ENCODE results near the gene CMTM5. TPM values are rescaled to one million over a fixed set of nuclear protein-coding genes. Genes with fewer than 3 reads are reported as not detected.

The CMTM5 gene
- total RNA-seq, 3 donors from 2014 or later (not counting 1 experiment from before 2014, with no cell fraction given) = 2.9 to 4.5 TPM; not detected in 1

DNA sequence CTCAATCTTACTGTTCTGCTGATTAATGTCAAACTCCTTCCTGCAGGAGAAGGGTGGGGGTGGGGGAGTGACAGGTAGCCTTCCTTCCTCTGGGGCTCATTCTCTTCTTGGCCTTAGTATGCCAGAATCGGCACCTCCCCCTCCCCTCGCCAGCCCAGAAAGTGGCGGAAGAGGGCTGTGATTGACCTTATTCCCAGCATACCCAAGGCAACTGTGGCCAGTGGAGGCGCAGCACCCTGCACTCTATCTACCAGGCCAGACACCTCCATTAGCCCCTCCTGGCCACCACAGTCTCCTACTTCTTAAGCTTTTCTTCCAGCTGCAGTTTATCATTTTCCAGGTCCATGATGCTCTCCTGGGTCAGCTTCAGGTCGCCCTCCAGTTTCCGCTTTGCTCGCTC lies 15.8 kb downstream of the CMTM5 start:
- WGBS (ENCODE audit: insufficient coverage) = 84% methylated on average over 7 of the region's 7 CpGs
- ATAC-seq = no peak
- no peak overlapping the region for H3K27ac Mint-ChIP-seq

DNA sequence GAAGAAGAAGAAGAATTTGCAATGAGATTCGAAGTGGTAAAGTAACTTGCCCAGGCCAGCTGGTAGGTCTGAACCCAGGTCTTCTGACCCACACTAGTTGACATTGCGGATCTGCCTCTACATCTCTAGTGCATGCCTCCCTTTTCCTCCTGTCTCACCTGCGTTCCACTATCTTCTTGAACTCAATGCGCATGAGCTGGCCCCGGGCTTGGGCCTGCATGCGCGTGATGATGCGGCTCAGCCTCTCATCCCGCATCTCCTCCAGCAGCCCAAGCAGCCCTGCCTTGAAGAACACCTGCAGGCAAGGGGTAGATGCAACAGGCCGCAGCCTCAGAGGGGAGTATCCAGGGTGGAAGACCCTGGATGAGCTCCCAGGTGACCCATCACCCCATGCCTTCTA lies 19.3 kb downstream of the CMTM5 start:
- TF ChIP-seq, protein P1, sequence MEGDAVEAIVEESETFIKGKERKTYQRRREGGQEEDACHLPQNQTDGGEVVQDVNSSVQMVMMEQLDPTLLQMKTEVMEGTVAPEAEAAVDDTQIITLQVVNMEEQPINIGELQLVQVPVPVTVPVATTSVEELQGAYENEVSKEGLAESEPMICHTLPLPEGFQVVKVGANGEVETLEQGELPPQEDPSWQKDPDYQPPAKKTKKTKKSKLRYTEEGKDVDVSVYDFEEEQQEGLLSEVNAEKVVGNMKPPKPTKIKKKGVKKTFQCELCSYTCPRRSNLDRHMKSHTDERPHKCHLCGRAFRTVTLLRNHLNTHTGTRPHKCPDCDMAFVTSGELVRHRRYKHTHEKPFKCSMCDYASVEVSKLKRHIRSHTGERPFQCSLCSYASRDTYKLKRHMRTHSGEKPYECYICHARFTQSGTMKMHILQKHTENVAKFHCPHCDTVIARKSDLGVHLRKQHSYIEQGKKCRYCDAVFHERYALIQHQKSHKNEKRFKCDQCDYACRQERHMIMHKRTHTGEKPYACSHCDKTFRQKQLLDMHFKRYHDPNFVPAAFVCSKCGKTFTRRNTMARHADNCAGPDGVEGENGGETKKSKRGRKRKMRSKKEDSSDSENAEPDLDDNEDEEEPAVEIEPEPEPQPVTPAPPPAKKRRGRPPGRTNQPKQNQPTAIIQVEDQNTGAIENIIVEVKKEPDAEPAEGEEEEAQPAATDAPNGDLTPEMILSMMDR (IDR thresholded peaks at IDR 0.05) = no peak
- intact Hi-C loops (cut with micrococcal nuclease) = no loop called here
- Mint-ChIP-seq H3K27me3 (ENCODE audit: low read depth in 2 of 2) (peaks cover 0 to 5% of the 10 kb centered on the region in 2 donors), H3K27ac (no peak overlapping the region), H3K4me1 (no peaks in the 10 kb centered on the region), H3K36me3 (no peaks in the 10 kb centered on the region), H3K9me3 (no peaks in the 10 kb centered on the region), H3K4me3 (no peak overlapping the region)
- no peak overlapping the region for H3K27ac ChIP-seq (ENCODE audit: low read length)
- no peaks in the 10 kb centered on the region for H3K36me3 ChIP-seq (ENCODE audit: control insufficient read depth, insufficient read depth, low read length)
- DNase-seq (no peak), ATAC-seq (no peak)
- WGBS (ENCODE audit: insufficient coverage) = 92% methylated on average over 10 of the region's 10 CpGs
- no peaks in the 10 kb centered on the region for H3K4me1 ChIP-seq (ENCODE audit: control insufficient read depth, insufficient read depth, low read length)
- no peaks in the 10 kb centered on the region for H3K9me3 ChIP-seq (ENCODE audit: control insufficient read depth, insufficient read depth, low read length)
- no peak overlapping the region for H3K4me3 ChIP-seq (ENCODE audit: low read length)
- no peaks in the 10 kb centered on the region for H3K27me3 ChIP-seq (ENCODE audit: control insufficient read depth, insufficient read depth, low read length)

More for the DNA sequence above, 15.8 kb downstream of the CMTM5 start:
- Histone ChIP-seq H3K27ac (ENCODE audit: low read length) (no peak overlapping the region), H3K36me3 (ENCODE audit: control insufficient read depth, insufficient read depth, low read length) (no peaks in the 10 kb centered on the region), H3K9me3 (ENCODE audit: control insufficient read depth, insufficient read depth, low read length) (no peaks in the 10 kb centered on the region), H3K4me3 (ENCODE audit: low read length) (no peak overlapping the region), H3K27me3 (ENCODE audit: control insufficient read depth, insufficient read depth, low read length) (no peaks in the 10 kb centered on the region), H3K4me1 (ENCODE audit: control insufficient read depth, insufficient read depth, low read length) (no peaks in the 10 kb centered on the region)
- no peak for DNase-seq
- Mint-ChIP-seq H3K4me1 (no peaks in the 10 kb centered on the region), H3K36me3 (no peaks in the 10 kb centered on the region), H3K9me3 (no peaks in the 10 kb centered on the region), H3K27me3 (ENCODE audit: low read depth in 2 of 2) (peaks cover 0 to 11% of the 10 kb centered on the region in 2 donors), H3K4me3 (no peak overlapping the region)
- TF ChIP-seq, protein P1 (IDR thresholded peaks at IDR 0.05) = no peak
- intact Hi-C loops (cut with micrococcal nuclease) = no loop called here

DNA sequence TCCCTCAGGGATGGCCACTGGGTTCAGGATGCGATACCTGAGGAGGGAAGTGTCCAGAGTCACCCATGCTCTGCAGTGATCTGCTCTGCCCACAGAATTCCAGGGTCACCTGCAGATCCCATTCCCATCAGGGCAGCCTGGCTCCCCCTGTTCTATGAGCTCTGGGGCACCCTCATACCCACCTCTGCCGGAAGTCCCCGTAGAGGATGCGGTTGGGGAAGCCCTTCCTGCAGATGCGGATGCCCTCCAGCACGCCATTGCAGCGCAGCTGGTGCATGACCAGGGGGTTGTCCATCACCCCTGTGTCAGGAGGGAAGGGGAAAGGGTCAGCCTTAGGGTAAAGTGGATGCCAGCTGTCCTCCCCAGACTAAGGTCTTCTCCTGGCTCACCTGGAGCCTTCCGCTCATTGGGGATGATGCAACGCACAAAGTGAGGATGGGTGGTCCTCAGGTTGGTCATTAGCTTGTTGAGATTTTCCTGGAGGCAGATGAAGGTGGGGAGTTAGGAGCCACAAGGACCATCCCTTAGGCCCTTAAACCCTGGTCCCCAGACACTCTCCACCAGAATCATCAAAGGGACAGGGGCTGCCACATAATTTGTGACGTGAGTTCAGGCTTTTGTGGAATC lies 20.0 kb downstream of the CMTM5 start:
- H3K9me3 Mint-ChIP-seq = no peaks in the 10 kb centered on the region

More for the DNA sequence above, 20.0 kb downstream of the CMTM5 start:
- no peaks in the 10 kb centered on the region for H3K4me1 ChIP-seq (ENCODE audit: control insufficient read depth, insufficient read depth, low read length)
- intact Hi-C loops (cut with micrococcal nuclease) = no loop called here
- Mint-ChIP-seq H3K27me3 (ENCODE audit: low read depth in 2 of 2) (peaks cover 0 to 5% of the 10 kb centered on the region in 2 donors), H3K4me1 (no peaks in the 10 kb centered on the region), H3K4me3 (no peak overlapping the region), H3K27ac (no peak overlapping the region), H3K36me3 (no peaks in the 10 kb centered on the region)
- no peak overlapping the region for H3K27ac ChIP-seq (ENCODE audit: low read length)
- DNase-seq (no peak), ATAC-seq (no peak)
- H3K4me3 ChIP-seq (ENCODE audit: low read length) = no peak overlapping the region
- TF ChIP-seq, protein P1 (IDR thresholded peaks at IDR 0.05) = no peak
- WGBS (ENCODE audit: insufficient coverage) = 92% methylated on average over 10 of the region's 10 CpGs
- no peaks in the 10 kb centered on the region for H3K9me3 ChIP-seq (ENCODE audit: control insufficient read depth, insufficient read depth, low read length)
- H3K27me3 ChIP-seq (ENCODE audit: control insufficient read depth, insufficient read depth, low read length) = no peaks in the 10 kb centered on the region
- H3K36me3 ChIP-seq (ENCODE audit: control insufficient read depth, insufficient read depth, low read length) = no peaks in the 10 kb centered on the region
